ENCODE data around the gene HRC.

The HRC gene

DNA sequence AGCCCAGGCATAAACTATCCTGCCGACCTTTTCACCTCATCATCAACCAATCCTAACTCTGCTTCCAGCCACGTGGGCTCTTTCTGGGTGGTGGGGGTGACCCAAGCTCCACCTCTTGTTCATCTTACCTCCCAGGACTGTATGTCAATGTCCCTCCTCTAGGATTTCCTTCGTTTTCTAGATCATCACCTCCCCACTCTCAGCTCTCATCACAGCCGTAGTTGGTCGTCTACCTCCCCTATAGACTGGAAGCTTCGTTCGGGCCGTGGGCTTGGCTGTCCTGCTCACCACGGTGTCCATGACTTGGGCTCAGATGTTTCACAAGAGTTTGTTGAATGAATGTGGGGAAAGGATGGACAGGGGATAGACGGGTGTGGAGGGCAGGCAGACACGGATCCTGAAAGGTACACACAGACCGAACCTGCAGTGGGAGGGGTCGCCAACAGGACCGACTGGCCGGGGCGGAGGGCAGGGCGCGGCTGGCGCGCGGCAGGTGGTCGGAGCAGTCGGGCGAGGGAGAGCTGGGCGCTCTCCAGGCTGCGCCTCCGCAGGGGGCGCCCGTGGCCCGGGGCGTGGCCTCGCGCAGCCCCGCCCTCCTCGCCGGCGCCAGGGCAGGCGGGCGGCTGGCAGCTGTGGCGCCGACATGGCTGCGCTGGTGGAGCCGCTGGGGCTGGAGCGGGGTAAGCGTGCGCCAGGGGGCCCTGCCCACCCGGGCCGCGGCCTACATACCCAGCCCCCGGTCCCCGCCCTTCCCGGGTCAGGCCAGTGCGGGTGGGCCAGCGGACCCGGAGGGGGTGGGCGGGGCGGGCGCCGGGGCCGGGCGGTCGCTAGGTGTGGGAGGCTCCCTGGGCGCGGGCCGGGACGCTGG is 41.2 kb downstream of the HRC start, which contains the start of gene LIN7B:
Gene LIN7B, plus strand, starts transcription at position 609 of the 868 bp plus-strand sequence. Its CDS starts 35 bp downstream, at position 644.
- DNase-seq (ENCODE audit: low read depth) = peak; percentile 62

DNA sequence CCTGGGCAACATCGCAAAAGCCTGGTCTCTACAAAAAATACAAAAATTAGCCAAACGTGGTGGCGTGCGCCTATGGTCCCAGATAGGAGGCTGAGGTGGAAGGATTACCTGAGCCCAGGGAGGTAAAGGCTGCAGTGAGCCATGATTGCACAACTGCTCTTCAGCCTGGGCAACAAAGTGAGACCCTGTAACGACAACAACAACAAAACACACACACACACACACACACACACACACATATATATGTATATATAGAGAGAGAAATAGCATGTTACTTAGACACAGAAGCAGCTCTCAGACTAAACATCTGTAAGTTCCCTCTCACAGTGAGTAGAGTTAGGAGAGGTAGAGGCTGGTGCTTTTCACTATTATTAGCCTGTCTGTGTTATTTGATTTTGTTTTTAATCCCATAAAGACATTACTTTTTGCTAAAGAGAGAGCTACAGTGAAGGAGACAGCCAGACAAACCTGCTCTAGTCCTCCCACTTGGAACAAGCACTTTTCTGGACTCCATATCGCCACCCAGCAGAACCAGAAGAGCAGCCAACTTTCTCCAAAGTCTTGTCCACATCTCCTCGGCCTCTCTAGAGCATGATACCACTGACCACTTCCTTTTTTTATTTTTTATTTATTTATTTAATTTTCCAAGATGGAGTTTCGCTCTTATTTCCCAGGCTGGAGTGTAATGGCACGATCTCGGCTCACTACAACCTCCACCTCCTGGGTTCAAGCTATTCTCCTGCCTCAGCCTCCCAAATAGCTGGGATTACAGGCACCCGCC is 43.8 kb downstream of the HRC start:
- DNase-seq (ENCODE audit: low read depth) = no peak

DNA sequence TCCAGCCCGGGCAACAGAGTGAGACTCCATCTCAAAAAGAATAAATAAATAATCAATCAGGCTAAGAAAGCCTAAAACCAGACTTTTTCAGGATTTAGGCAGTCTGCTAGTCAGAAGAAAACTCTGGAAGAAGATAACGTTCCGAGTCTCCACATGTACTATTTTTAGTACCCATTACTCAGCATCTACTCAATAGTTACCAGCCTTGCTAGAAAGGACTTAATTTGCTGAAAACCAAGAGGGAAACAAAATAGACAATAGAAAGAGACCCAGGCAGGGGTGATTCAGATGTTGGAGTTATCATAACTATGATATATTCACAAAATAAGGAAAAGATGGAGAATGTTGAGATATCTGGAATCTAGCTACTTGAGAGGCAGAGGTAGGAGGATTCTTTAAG is 44.6 kb downstream of the HRC start:
- no peak for DNase-seq (ENCODE audit: low read depth)

DNA sequence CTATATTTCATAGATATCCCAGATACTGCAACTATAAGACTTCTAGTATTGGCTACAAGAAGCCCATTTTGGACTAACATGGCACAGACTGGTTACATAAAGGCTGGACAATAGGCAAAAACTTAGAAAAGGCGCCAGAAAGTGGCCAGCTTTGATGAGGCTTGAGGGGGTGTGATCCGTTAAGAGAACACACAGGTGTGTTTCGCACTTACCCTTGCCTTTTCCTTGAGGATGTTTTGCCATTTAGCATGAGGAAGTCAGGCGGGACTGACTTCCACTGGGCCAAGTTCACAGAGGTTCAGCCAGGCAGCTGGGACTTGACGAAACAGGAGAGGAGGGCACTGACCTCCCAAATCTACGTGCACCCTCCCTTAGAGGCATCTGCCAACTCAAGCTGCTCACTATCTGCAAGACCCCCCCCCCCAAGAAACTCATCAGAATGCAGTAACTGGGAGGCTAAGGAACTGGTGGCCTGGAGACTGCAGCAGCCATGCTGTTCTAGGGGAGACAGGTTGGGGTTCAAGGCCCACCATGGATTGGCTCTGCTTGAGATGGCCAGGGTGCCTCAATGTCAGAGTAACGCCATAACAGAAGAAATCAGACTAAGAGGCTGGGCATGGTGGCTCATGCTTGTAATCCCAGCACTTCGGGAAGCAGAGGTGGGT is 45.5 kb downstream of the HRC start:
- DNase-seq (ENCODE audit: low read depth) = no peak

DNA sequence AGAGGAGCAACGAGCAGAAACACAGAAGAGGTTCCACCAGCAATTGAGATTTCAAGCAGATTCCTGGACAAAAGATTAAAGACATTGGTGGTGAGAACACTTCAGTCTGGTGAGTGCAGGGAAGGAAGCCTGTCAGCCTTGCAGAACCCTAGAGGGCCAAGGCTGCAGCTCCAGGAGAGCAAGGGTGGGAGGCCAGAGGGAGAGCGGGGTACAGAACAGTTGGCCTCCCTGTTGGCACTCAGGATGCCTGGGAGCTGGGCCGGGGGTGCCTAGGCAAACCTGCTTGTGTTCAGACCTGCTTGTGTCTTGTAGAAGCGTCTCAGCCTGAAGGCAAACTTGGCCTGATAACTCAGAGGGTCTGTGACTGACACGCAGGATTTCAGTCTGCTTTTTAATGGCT is 46.1 kb downstream of the HRC start:
- no peak for DNase-seq (ENCODE audit: low read depth)

DNA sequence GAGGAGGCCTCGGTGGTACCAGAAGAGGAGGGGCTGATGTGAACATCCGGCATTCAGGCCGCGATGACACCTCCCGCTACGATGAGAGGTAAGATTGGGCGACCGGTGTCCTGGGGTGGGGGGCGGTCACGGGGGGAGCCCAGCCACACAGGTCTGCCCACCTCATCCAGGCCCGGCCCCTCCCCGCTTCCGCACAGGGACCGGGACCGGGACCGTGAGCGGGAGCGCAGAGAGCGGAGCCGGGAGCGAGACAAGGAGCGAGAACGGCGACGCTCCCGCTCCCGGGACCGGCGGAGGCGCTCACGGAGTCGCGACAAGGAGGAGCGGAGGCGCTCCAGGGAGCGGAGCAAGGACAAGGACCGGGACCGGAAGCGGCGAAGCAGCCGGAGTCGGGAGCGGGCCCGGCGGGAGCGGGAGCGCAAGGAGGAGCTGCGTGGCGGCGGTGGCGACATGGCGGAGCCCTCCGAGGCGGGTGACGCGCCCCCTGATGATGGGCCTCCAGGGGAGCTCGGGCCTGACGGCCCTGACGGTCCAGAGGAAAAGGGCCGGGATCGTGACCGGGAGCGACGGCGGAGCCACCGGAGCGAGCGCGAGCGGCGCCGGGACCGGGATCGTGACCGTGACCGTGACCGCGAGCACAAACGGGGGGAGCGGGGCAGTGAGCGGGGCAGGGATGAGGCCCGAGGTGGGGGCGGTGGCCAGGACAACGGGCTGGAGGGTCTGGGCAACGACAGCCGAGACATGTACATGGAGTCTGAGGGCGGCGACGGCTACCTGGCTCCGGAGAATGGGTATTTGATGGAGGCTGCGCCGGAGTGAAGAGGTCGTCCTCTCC is 47.4 kb downstream of the HRC start:
- no peak for DNase-seq (ENCODE audit: low read depth)

DNA sequence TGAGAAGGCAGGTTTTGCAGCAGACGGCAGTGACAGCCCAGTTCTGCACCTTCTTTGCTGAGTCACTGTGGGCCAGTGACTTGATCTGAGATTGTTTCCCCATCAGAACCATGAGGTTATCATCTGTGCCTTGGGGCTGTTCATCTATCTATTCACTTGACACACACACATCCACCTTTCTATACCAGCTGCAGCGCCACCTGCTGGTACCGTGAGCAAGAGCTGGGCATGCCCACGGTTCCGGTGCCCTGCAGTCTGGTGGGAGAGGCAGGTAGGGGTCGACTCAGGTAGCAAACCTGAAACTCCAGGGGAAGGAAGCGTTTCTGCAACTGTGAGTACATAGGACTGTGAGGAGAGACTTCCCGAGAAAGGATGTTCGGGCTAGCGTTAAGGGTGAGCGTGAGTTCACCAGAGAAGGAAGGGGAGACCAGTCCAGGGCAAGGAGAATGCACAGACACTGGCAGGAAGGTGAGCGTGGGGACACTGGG is 48.5 kb downstream of the HRC start:
- DNase-seq (ENCODE audit: low read depth) = peak; percentile 67

DNA sequence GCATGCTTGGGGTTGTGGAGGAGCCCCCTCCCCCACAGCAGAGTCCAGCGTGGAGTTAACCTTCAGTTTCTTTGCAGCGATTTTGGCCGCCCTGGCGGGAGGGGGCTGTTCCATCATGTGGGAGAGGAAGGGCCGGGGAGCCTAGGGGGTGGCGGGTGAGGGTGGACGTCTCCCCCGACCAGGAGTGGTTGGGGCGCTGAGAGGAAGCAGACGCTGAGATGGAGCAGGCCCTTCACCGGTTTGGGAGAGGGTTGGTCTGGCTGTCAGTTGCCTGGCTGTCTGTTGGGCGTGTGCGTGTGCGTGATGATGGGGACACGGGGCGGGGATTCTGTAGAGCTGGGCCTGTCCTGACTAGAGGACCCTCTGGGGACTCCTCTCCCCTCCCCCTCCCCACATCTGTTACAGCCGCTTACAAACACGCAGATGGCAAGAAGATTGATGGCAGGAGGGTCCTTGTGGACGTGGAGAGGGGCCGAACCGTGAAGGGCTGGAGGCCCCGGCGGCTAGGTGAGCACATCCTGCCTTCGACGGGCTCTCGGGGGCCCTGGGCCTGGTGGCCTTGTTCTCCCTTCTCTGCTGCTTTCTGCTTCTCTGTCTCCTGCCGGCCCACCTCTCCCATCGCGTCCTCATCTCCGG is 50.8 kb downstream of the HRC start:
- no peak for DNase-seq (ENCODE audit: low read depth)

DNA sequence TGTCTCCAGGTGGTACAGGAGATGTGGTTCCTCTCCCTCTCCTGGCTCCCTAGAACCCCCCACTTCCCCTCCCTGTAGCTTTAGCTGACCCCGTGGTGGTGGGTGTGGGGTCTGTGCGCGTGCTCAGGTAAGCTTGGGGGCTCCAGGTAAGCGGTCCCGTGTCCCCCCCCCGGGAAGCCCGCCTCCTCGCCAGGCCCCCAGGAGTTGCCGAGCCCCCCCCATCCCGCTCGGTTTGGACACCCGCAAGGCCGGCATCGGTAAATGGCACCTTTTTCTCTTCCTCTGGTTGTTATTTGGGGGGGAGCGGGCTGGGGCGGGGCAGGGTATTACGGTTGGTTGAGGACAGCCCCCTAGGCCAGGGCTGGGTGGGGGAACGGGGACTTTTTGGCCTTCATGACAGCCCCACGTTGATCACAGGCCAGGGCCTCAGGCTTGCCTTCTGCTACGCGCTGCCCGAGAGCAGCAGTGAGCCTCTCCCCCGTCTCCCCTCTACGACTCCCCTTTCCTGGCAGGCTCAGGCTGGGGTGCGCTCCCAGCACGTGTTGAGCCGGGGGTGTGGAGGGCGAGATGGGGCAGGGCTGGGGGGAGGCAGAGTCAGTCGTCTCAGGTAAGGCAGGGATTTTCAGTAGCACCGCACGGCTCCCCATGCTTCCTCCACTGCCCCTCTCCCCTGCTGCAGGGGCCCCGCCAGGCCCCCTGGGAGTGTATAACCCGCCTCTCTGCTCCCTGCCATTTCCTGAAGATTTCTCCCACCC is 51.7 kb downstream of the HRC start:
- DNase-seq (ENCODE audit: low read depth) = no peak

DNA sequence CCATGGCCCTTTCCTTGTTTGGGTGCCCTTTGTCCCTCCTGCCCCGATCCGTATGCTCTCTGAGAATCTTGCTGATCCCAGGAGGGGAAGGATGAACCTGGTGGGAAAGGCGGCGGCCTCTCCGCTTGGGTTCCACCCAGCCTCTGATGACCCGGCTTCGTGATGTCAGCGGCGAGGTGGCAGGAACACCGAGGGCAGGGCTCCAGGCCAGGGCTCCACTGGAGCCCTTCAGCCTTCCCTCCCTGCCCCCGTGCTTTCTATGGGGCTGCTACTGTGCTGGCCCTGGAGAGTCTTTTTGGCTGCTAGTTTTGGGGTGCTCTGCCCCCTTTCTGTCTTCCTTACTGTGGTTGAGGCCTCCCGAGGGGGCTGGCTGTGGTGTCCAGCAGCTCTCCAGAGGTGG is 52.9 kb downstream of the HRC start:
- no peak for DNase-seq (ENCODE audit: low read depth)
